Stimulated activated CD4-positive, alpha-beta T cell treated with anti-CD3 and anti-CD28 coated beads, Interleukin-12 subunit alpha, Interleukin-12 subunit beta, amount 100 ng/mL, for 4 hours (primary cell): ENCODE data around the gene SPSB1.

Experiments
- DNase-seq: peaks from one replicate; pipeline ENCODE4 v3.0.0-alpha.2; 2020

The SPSB1 gene

GRCh38 chr1:9292361-9293240, at the start of gene SPSB1:
TSS of gene SPSB1 (plus strand) at chr1:9292894. CDS start at chr1:9355892, 62,998 bp downstream.
- peak; percentile 62 for DNase-seq

GRCh38 chr1:9243066-9243739, 49.5 kb upstream of the SPSB1 start:
- DNase-seq, result no peak

- no peak for DNase-seq
Measured at GRCh38 chr1:9244501-9245229, 48.0 kb upstream of the SPSB1 start.

GRCh38 chr1:9245230-9245619, 47.5 kb upstream of the SPSB1 start:
- DNase-seq, result no peak

- no peak for DNase-seq
Measured at GRCh38 chr1:9245661-9246060, 47.0 kb upstream of the SPSB1 start.

- no peak for DNase-seq
Measured at GRCh38 chr1:9246215-9246614, 46.5 kb upstream of the SPSB1 start.

GRCh38 chr1:9246841-9247785, 45.6 kb upstream of the SPSB1 start:
- DNase-seq, result no peak

- no peak for DNase-seq
Measured at GRCh38 chr1:9247894-9248293, 44.8 kb upstream of the SPSB1 start.

- no peak for DNase-seq
Measured at GRCh38 chr1:9248341-9249262, 44.1 kb upstream of the SPSB1 start.

- DNase-seq, result no peak
Measured at GRCh38 chr1:9249263-9249533, 43.5 kb upstream of the SPSB1 start.

- peak; percentile 17 for DNase-seq
Measured at GRCh38 chr1:9249534-9250410, 42.9 kb upstream of the SPSB1 start.

GRCh38 chr1:9250411-9251381, 42.0 kb upstream of the SPSB1 start:
- DNase-seq, result no peak

GRCh38 chr1:9251501-9251900, 41.2 kb upstream of the SPSB1 start:
- DNase-seq, result no peak

GRCh38 chr1:9253004-9253403, 39.7 kb upstream of the SPSB1 start:
- no peak for DNase-seq

- no peak for DNase-seq
Measured at GRCh38 chr1:9253453-9254105, 39.1 kb upstream of the SPSB1 start.

- DNase-seq, result no peak
Measured at GRCh38 chr1:9256332-9256731, 36.4 kb upstream of the SPSB1 start.

- no peak for DNase-seq
Measured at GRCh38 chr1:9257851-9258250, 34.8 kb upstream of the SPSB1 start.

GRCh38 chr1:9258629-9259028, 34.1 kb upstream of the SPSB1 start:
- no peak for DNase-seq
